ENCODE results near the gene UROC1.

The UROC1 gene

DNA sequence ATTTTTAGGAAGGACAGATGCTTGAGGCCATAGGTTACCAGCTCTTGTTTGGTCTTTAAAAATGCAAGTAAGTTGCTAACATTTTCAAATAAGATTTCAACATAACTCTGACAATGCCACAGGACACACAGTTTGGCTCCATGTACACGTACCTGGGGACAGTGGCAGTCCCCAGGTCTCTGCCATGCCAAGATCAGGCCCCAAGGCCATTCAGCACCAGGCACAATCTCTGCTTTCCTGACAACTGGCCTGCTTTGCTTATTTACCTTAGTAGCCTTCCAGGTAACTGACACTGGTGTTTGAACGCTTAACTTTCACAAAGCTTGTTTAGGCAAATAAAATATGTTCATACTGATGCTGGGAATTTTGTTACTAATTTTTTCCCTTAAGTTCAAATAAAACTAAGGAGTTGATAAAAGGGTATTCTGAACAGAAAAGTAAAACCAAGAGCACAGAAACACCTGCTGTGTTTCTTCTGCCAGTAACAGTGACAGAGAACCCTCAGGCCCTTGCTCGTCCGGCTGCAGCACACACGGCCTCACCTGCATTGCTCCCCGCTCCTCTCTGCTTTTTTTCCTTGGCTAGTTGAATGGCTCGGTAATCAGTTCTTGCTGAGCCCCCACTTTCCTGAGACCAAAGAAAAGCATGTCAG lies 58.3 kb downstream of the UROC1 start:
- no peak for DNase-seq

DNA sequence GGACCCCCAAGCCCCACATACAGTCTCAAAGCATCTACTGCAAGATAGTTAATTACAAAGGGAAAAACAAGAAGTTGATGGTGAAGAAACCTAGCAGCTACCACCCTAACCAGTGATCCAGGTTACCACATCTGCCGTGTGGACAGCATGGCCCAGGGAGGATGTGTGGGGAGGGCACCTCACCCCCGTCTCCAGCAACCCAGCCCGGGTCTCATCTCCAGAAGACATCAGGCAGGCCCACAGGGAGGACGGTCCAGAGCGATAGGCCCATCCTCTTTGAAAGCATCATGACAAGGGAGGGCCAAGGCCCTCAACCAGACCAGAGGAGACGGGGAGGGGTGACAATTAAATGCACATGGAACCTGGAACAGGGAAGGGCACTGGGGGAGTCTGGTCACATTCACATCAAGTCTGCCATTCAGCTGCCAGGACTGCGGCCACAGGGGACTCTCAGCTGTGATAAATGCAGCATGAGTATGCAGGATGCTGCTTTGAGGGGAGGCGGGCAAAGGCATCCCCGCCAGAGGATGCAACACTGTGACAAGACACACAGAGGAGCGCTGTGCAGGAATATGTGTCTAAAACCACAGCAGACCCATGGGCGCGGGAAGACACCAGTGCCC lies 60.7 kb downstream of the UROC1 start:
- no peak for DNase-seq

DNA sequence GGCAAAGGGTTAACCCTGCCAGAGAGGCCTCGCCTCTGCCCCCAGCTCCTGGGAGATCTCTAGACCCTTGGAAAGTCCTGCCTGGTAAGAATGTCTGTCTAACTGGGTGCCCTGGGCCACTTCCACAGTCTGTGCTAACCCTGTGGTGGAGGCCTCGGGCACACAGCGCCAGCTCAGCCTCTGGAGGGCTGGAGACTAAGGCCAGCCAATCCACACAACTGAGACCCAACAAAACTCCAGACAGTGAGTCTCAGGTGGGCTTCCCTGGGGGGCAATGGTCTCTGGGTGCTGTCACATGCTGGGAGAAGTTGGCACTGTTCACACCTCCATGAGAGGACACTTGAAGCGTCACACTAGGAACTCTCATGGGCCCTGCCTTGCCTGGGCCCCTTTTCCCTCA lies 61.4 kb downstream of the UROC1 start:
- DNase-seq, result no peak

DNA sequence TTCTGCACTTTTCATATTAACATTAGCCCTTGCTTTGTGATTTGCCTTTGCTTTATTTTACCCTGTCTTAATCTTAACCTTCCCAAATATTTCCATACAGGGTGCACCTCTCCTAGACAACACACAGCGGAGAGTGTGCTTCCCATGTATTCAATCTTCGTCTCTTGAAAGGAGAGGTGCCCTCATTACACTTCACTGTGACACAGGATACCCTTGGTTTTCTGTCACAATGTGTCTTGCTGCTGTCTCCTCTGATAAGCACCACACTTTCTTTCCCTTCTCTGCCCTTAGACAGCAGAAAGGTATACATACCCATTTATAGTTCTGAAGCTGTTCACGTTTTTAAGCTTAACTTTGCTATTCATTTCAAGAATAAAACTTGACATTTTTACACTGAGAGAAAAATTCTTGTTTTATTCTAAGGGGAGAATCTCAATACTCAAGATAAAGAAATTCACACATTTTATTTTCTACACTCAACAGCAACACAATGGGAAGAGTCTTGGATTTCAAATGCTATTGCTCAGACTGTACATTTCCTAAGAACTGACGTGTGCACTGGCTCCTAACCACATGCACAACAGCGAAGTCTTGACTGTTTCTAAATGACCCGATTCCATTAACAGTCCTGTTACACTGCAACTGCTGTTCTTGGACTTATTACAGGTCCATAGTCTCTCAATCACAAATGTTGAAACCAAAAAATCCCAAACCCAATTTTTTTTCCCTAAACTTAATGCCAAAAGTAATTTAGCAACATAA lies 63.0 kb downstream of the UROC1 start:
- no peak for DNase-seq

DNA sequence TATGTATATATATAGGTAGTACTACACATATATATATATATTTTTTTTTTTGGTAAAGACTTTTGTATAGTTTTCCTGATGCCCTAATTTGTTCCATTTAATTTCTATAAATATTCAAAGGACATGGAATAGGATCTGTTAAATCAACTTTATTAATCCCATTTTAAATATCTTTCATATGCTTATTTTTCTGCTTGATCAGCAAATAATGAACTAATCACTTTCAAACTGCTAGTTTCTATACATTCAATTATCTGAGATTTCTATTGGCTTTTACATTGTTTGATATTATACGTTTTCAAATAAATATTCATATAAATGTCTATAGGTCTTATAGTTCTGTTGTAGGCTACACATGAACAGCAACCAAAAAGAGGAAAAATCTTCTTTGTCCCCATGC lies 63.5 kb downstream of the UROC1 start:
- no peak for DNase-seq

DNA sequence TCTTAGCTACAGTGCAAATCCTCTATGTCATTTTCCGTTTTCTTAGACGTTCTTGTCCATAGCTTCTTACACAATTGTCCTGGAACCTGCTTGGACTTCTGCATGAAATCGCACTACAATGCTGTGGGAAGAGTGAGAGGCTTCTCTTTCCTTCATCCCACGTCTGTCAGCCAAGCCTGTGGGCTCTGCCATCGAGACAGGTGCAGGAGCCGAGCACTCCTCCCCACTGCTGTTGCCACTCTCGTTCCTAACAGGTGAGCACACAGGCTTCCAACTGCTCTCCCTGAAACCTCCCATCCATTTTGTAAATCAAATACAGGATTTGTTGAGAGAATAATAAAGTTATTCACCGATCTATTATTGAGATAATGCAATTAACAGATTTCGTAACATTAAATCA lies 65.4 kb downstream of the UROC1 start:
- no peak for DNase-seq

DNA sequence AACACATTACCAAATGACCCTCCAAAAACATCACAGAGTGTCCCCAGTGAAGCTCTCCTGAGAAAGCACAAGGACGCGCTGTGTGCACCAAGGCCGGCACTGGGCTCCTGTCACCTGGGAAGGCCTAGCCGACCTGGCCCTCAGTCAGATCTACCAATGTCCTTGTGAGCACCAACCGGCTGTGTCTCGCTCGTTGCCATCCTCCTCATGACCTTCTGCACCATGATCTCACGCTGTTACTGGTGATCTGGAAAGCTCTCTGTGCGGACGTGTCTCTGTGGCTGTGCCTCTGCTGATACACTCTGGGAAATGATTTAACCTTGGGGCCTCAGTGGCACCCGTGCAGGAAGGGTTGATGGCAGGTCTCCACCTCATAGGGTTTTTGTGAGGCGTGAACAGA lies 66.1 kb downstream of the UROC1 start:
- no peak for DNase-seq

DNA sequence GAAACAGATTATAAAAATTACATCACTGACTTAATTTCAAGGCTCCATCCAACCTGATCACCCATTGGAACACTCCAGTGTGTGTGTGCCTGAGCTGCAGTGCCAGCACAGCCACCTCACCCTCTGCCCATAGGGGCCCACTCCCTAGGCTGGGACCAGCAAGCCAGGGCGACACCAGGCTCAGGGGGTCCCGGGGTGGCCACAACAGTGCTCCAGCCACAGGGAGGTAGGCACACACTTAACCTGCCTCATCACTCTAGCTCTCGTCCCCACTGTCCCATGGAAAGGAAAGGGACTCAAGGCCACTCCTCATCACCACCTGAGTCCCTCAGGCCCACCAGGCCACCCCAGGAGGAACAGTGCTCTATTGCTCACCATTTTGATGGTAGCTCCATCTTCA lies 66.8 kb downstream of the UROC1 start:
- DNase-seq, result no peak

DNA sequence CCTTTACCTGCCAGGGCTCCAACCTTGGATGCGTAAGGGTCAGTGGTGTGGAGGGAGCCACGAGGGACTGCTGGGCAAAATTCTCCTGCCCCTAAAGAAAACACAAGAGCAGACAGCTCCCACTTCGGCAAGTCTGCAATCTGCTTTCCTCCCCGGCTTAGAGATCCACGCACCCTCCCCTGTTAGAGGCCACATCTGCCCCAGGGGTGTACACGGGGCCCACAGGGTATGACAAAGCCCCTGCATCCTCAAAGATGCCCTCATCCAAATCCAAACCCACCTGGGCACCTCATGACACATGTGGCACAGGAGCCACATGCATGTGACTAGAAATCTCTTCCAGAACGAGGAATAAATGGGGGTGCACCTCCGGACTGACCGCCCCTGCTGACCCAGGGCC lies 67.4 kb downstream of the UROC1 start:
- DNase-seq, result no peak

DNA sequence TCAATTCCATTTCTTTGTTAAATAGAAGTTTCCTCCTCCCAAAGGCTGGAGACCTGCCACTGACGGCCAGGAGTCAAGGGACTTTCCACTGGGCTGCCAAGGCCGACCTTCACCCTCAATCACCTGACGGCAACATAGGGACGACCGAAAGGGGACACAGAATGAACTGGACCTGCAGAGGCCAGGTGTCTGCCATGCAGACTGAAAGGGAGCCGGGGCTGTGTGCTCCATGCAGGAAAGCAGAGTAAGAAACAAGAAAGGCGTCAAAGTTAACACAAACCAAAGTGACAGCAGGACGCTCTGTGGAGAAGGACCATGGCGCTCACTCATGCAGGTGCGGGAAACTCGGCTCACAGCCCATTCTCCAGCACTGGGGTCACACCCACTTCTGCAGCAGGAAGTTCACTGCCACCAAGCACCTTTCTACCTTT lies 67.9 kb downstream of the UROC1 start:
- DNase-seq, result no peak

DNA sequence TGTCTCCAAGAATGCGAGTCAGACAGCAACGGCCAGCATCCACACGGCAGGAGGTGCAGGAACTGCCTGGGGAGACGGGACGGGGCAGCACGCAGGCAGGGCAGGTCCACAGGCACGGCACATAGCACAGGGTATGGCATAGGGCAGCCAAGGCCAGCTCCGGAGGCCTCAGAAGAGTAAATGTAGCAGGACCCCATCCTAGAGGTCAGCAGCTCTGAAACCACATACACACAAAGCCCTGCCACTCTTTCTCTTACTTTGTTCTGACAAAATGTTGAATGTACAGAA lies 68.7 kb downstream of the UROC1 start:
- DNase-seq, result no peak

DNA sequence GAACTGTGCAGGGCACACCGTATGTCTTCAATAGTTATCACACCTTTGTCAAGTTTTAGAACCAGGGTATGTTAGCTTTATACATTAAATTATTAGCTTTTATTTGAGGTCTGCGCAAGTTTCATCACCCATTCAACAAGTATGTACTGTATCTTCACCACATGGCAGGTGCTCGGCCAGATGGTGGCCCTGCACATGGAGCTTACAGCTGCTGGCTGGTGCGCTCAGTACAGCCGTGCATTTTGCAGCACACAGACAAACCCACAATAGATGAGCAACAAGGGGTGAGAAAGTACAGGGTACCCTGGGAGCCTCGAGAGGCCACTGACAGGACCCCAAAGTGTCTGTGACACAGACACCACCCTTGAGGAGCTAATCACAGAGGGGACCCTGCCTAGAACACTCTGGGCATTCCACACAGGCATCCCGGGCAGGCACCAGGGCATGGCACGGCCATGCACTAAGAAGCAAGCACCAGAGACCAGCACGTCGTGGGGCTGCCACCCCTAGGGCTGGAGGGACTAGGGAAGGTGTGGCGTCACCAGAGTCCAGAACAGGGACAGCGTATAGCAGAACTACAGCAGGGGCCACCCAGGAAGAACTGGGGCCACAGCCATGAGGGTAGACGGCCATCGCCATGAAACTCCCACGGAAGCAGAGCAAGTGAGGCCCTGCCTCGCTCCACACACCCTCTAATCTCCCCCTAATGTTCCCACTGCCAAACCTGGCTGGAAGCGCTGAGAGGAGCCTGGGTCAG lies 69.3 kb downstream of the UROC1 start:
- DNase-seq, result no peak

DNA sequence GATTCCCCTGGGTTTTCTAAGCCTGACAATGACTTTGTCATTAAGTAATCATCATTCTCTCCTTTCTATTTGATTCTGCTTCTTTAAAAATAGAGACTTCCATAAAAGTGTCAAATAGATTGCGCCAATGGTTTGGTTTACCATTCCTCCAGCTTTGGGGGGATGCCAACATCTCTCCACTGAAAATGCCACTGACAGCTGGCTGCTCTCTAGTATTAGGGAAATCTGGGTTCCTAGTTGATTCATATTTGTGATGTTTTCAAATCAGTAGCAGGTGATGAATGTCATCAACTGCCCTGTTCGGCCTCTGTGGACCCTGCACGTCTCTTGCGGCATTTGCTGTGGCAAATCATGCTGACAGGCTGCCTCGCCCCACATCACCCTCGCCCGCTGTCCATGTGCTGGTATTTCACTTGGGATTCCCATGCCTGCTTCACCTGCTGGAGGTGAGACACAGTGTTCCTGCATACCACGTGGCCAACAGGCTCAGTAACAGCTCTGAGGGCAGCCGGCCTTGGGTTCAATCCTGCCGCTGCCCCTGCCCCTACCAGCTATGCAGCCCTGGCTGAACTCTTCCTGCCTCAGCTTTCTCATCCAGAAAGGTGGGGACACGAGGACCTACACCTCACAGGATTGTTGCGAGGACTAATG lies 70.0 kb downstream of the UROC1 start:
- DNase-seq, result no peak

DNA sequence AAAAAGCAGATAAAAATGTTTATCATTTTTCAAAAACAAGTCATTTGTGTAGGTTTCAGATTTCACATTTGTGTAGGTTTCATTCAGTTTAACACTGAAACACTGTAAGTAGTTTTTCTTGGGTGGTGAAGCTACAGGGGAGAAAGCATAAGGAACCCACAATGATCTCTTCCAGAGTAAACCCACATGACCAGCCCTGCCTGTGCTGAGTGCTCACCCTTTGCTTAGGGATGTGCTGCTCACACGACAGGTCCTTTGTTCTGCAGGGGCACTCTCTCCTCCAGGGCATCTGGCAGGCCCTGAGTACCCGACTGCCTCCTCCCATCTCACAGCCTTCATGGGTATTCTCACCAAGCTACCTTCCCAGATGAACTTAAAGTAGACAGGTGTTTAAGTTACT lies 70.8 kb downstream of the UROC1 start:
- no peak for DNase-seq

DNA sequence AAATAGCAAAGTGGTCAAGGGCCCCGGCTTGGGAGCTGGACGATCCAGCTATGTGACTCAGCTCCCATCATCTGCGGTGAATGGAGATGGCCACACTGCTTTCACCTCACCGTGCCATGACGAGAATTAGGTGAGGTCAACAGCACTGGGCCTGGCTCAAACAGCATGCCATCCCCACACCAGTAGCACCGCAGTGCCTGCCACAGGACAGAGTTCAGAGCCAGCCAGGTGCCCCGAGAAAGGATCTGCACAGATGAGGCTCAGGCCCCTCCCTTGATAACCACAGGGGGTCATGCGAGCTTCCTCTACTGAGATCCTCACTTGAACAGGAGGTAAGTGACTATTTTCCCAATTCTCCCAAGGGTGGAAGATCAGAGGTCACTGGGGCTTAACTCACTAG lies 71.3 kb downstream of the UROC1 start:
- DNase-seq, result no peak

DNA sequence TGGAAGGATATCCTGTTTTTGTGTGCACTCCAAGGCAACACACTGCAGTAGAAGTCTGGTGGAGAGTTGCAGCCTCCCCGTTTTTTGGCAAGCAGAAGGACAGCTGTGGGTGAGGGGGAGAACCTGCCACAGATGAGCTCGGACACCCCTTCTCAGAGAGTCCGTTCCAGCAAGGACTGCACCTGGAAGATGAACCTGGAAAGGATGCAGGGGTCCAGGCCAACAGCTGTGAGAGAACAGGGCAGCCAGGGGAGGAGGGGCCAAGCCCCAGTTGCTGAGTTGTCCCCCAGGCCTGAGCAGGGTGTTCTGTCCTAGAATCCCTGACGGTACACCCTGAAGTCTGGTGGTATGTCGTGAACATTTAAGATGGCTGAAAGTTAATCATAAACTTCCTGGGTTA lies 72.1 kb downstream of the UROC1 start:
- no peak for DNase-seq

DNA sequence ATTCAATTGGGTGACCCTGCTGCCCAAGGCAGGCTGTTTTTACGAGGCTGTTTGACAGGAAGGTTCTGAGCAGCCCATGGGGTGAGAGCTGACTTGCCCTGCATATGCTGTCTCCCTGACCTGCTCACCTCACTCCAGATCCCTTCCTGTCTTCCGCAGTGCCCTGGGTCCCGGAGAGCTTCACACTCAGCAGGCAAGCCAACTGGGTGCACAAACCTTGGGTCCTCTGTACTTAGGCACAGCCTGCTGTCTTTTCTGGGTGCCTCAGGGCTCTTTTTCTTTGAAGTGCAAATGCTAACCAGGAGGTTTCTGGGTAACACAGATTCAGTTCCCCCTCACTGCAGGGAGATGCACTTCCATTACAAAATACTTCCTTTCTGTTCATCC lies 74.7 kb downstream of the UROC1 start:
- no peak for DNase-seq

DNA sequence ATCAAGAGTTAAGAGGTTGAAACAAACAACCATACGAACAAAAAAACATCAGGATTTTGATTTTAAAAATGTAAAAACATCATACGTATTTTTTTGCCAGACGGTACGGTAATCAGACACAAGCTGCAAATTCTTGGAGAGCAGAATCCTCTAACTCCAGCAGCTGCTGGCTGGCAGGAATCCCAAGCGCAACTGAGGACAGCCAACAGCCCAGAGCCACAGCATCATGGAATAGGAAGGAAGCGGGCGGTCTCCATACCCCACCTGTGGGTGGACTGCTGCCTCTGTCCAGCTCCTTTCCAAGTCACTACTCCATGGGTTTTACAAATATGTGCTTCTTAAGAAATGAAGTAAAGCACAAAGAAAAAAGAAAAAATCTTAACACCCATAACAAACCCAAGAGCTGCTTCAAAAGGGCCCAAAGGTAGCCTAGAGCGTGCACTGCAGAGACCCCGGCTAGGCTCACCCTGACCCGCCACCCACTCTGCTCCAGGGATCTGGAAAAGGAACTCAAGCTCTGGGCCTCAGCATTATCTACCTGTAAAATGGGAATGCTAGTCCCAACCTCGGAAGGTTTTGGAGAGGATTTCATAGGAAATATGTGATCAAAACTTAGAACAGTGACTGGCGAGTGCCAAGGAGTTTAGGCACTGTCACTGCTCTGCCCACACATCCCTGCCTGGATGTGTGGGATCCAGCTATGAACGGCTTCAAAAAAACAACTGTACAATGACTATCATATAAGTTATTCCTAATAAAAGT lies 75.3 kb downstream of the UROC1 start:
- DNase-seq, result no peak

DNA sequence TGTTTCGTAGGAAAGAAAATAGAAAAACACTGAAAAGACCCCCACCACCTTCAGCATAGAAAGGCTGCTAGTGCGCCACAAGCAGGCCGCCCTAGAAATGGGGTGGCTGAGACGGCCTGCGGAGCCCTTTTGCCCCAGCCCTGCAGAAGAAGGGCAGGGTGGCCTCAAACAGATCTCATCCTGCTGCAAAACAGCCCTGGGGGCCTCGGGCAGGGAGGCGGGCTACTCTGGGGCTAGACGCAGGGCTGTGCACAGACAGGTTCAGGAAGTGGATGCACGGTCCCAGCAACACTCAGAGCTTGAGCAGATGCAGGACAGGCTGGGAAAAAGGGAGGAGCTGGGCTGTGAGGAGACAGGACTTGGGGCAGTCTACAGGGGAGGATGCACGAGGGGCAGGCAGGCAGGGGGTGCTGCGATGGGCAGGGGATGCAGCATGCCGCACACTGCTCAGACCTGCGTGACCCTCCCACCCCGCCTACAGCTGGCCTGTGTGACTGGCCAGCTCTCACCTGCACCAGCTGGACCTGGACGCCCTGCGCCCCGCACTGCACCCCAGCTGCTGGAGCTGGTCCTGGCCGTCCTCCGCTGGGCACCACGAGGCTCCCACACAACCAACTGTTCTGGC lies 76.2 kb downstream of the UROC1 start:
- DNase-seq, result no peak

DNA sequence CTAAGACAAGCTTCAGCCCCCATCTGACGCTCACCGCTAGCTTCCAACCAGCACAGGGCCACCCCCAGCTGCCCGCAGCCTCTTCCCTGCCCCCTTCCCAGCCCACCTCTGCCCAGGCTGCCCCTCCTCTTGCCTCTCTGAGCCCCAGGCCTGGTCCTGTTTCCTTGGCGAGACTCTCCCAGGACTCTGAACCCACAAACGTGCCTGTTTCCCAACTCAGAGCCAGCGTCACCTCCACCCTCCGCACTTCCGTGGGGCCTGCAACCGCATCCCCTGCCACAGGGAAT lies 76.9 kb downstream of the UROC1 start:
- DNase-seq, result no peak

DNA sequence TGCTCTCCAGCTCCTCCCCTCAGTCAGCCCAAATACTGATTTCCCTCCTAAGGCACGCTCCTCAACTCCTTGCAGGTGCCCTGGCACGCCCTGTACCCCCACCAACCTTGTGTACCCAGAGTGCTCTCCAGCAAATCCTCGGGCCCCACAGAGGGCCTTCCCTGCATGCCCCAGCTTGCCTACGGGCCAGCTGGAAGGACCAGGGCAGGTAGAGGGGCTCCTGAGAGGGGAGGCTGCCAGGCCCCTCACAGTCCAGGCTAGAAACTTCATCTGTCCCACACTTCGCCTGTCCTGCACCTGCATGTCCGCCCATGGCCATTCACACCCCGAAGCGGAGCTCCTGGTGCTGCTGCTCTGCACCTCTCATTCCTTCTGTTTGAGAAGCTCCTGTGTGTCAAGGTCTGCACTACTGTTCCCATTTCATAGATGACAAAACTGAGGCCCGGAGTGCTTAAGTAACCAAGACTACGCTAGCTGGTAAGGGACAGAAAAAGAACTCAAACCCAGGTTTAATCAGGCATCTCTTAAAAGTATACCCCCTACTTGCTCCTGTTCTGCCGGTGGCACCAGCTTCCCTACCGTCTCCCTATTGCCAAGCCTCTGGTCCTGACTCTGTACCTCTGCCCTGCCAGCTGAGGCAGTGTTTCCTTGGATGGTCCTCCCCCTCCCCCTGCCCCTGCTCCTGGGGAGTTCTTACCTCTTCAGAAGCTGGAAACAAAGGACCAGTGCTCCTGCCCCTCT lies 77.4 kb downstream of the UROC1 start:
- DNase-seq, result no peak

All from NCI-H187 treated with DMSO at 0.1 percent for 48 hours (cell line).